Activated CD4-positive, alpha-beta T cell treated with anti-CD3 and anti-CD28 coated beads for 1 hour (primary cell): ENCODE measurements around the gene HS3ST4.

Experiments used
- DNase-seq: peaks from one replicate; pipeline ENCODE4 v3.0.0-alpha.2; 2020

Gene HS3ST4

GRCh38 chr16:26120729-26121128 is 429.0 kb downstream of the HS3ST4 start:
- no peak for DNase-seq

- DNase-seq, result no peak
These were observed 436.5 kb downstream of the HS3ST4 start for GRCh38 chr16:26128296-26128695.

- no peak for DNase-seq
These were observed 438.2 kb downstream of the HS3ST4 start for GRCh38 chr16:26129997-26130396.

- no peak for DNase-seq
These were observed 441.8 kb downstream of the HS3ST4 start for GRCh38 chr16:26133416-26134093.

GRCh38 chr16:26134588-26134987 is 442.8 kb downstream of the HS3ST4 start:
- no peak for DNase-seq

- DNase-seq, result no peak
These were observed 446.2 kb downstream of the HS3ST4 start for GRCh38 chr16:26137956-26138355.

GRCh38 chr16:26139091-26139490 is 447.3 kb downstream of the HS3ST4 start:
- no peak for DNase-seq

- DNase-seq, result no peak
These were observed 448.1 kb downstream of the HS3ST4 start for GRCh38 chr16:26139884-26140283.

GRCh38 chr16:26149364-26150190 is 457.8 kb downstream of the HS3ST4 start:
- DNase-seq, result no peak

GRCh38 chr16:26155221-26155620 is 463.5 kb downstream of the HS3ST4 start:
- no peak for DNase-seq

- no peak for DNase-seq
These were observed 465.6 kb downstream of the HS3ST4 start for GRCh38 chr16:26157319-26157718.

GRCh38 chr16:26158142-26158759 is 466.5 kb downstream of the HS3ST4 start:
- DNase-seq, result no peak

GRCh38 chr16:26161461-26162180 is 469.9 kb downstream of the HS3ST4 start:
- DNase-seq, result no peak

- DNase-seq, result no peak
These were observed 477.7 kb downstream of the HS3ST4 start for GRCh38 chr16:26169473-26169872.

- DNase-seq, result no peak
These were observed 484.2 kb downstream of the HS3ST4 start for GRCh38 chr16:26175944-26176343.

- DNase-seq, result no peak
These were observed 485.7 kb downstream of the HS3ST4 start for GRCh38 chr16:26177438-26177837.

- no peak for DNase-seq
These were observed 486.5 kb downstream of the HS3ST4 start for GRCh38 chr16:26178298-26178697.

- DNase-seq, result no peak
These were observed 494.4 kb downstream of the HS3ST4 start for GRCh38 chr16:26186091-26186615.
